NCI-H524 treated with DMSO at 0.1 percent for 48 hours (cell line): ENCODE results near the gene WNT7A.

Experiments used
- DNase-seq: peaks from one replicate; lab custom pipeline; 2025; lab: John Stamatoyannopoulos, UW

Gene WNT7A

GRCh38 chr3:13827256-13827655 is 52.6 kb downstream of the WNT7A start:
- no peak for DNase-seq

DNA sequence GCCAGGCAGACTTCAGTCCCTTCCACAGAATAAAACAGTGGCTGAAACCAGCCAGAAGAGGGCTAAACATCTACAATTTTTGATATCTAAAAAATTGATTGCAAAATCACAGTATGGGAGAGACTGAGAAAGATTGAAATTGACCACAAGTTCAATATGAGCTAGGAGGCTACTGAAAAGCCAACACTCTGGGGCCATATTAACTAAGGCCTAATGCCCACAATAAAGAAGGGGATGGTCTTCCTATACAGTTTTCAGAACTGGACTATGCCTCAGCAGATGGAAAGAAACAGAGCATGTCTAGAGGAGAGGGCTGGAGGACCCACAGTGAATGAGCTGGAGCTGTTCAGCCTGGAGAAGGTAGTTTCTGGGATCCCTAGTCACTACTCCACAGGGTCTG is 53.2 kb downstream of the WNT7A start:
- DNase-seq, result no peak

DNA sequence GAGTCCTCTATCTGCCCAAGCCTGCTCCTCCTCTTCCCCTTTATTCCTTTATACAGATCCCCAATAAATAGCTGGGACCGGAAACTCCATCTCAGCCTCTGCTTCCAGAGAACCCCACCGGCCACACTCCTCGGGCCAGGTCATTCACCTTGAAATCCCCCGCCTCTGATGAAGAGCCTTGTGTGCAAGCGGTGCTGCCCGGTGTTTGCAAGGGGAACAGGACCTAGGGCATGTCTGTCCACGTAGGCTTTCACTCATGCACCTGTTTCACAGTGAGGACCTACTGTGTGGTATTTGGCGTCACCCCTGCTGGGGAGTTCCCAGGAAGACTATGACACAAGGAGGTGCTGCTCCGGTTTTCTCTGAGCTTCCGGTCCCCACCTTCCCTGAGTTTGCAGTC is 54.0 kb downstream of the WNT7A start:
- no peak for DNase-seq

- DNase-seq, result no peak
Measured at GRCh38 chr3:13825311-13825579, 54.6 kb downstream of the WNT7A start.

GRCh38 chr3:13824521-13825310 is 55.2 kb downstream of the WNT7A start:
- no peak for DNase-seq

GRCh38 chr3:13823692-13824091 is 56.2 kb downstream of the WNT7A start:
- DNase-seq, result no peak

DNA sequence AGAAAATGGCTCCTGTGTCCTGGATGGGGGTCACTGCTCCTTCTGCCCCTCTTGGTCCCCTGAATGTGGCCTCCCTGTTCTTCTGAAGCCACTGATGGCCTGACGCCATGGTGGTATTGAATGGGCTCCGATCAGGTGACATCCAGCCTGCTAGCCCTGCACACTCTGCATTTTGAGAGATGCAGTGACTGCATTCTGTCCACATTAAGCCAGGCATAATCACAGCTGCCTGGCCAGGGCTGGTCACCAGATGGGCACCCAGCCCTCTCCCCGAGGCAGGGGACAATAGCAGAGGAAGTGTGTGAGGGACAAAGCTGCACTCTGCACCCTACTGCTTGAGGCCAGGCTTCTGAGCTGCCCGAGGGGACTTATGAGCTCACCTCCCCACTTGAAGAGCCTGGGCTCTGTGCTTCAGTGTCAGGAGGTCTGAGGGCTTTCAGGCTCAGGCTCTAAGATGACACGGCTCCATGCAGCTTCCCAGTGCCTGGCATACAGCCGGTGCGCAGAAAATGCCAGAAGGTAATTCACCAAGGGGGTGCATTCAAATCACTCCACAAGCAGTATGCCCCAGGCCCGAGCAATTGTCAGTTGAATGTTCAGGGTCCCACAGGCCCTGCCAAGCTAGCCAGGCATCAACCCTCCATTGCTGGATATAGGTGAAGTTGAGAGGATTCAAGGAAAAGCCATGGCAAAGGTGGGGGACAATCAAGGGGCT is 56.8 kb downstream of the WNT7A start:
- DNase-seq, result no peak

DNA sequence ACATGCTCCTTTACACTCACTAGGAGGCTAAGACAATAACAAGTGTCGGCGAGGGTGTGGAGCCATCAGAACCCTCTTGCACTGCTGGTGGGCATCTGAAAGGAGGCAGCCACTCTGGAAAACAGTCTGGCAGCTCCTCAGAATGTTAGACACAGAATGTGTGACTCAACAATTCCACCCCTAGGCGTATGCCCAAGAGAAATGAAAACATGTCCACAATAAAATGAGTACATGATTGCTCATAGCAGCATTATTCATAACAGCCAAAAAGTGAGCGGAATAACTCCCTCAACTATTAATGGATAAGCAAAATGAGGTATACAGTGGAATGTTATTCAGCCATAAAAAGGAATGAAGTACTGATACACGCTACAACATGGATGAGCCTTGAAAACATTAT is 57.8 kb downstream of the WNT7A start:
- DNase-seq, result no peak

DNA sequence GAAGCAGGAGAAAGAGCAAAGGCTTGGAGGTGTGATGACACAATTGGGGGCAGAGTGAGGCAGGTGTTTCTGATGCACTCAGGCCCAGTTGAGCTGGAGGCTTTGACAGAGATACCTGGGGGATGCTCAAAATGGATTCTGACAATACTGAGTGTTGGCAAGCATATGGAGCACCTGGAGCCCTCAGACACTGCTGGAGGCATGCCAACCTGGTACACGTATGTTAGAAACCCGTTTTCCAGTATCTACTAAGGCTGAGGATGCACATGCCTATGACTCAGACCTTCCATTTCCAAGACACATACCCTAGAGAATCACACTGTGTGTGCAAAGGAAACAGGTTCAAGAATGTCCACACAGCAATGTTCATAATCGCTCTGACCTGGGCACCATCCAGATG is 58.7 kb downstream of the WNT7A start:
- DNase-seq, result no peak

DNA sequence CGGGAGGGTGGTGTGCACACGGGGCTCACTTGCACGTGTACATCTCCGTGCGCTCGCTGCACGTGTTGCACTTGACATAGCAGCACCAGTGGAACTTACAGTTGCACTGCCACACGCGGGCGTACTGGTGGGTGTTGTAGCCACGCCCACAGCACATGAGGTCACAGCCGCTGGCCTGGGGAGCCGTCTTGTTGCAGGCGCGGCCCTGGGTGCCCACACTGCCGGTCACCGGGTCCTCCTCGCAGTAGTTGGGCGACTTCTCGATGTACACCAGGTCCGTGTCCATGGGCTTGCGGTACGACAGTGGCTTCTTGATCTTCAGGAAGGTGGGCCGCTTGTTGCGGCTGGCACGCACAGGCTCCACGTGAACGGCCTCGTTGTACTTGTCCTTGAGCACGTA is 61.0 kb downstream of the WNT7A start:
- DNase-seq, result no peak

- DNase-seq, result no peak
Measured at GRCh38 chr3:13815088-13815683, 64.7 kb downstream of the WNT7A start.

GRCh38 chr3:13812034-13812471 is 67.8 kb downstream of the WNT7A start:
- no peak for DNase-seq

- DNase-seq, result no peak
Measured at GRCh38 chr3:13811614-13812013, 68.3 kb downstream of the WNT7A start.

DNA sequence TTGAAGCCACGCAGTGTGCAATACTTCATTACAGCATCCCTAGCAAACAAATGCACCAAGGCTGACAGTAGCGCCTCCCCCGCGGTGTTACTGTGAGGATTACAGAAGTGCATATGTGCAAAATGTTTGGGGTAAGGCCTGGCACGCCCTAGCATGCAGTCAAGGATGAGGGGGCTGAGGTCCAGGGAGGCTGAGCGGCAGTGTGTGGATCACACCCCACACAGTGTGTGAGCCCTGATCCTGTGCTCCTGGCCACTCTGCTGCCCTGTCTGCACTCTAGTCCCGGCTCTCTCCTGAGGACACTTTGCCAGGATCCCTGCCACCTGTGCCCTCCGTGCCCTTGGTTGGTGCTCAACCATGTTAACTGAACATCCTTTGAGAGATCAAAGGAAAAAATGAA is 71.3 kb downstream of the WNT7A start:
- no peak for DNase-seq

- DNase-seq, result no peak
Measured at GRCh38 chr3:13801361-13802204, 78.3 kb downstream of the WNT7A start.

GRCh38 chr3:13800064-13800463 is 79.8 kb downstream of the WNT7A start:
- DNase-seq, result no peak

DNA sequence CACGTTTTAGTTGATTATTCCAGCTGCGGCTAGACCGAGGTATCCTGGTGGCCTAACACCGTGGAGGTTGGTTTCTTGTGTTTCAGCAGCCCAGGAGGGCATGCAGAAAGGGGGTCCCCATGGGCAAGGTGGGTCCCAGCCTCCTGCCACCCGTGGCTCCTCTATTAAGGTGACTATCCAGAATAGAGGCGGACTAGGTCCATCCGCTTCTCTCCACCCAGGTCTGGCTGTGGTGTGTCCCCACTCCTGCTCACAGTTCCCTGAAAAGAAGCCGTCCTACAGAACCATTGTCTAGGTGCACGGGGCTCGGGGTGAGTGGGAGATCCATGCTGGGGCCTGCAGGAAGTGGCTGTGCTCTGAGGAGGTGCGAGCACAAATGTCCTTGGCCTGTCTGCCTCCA is 81.5 kb downstream of the WNT7A start:
- DNase-seq, result no peak

DNA sequence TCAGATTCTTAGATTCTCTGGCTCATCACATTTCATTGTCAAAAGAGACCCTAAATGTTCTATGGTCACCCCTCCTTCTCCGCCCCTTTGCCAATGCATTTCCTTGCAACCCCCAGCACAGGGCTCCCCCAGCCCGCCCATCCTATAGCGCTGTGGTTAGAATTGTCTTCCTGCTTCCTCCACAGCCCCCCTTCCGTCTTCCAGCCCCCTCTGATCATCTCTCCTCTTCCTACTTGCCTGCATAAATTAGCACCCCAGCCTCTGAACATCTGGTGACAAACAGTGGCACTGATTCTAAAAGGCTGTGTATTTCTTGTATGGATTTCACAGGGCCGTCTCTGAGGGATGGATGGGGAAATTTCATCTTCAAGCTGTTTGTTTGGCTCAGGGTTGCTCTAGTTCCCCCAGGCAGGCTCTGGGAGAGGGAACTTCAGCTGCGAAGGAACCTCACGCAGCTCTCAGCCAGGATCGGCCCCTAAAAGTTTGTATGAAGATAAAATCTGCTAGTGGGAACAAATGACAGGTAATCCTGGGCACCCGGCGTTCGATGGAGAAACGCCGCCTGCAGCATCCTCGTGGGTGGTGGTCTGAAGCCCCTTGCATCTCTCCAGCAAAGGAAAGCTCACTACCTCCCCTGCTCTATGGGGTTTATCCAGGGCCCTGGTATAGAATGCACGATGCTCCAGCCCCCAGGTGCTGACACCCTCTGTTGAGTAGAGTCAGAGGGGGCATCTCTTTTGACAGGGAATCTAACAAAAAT is 83.0 kb downstream of the WNT7A start:
- no peak for DNase-seq

DNA sequence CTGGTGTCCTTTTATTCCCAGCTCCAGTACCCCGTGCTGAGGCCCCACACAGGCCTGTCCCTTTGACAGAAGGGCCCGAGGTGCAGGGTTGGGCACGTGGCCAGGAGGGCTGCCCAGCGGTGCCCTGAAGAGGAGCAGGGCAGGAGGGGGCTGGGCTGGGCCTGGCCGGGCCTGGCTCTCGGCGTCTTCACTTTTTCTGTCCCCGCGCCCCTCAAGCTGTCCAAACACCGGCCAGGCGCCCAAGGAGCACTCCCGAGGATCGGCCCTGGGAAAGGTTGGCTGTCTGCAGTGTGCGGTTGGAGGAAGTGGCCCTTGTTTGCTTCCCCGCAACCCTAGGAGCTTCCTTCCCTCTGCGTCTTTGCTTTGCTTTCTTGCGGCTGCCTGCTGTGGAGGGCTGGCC is 84.1 kb downstream of the WNT7A start:
- no peak for DNase-seq

GRCh38 chr3:13794322-13794721 is 85.5 kb downstream of the WNT7A start:
- DNase-seq, result no peak

- no peak for DNase-seq
Measured at GRCh38 chr3:13793451-13793850, 86.4 kb downstream of the WNT7A start.
